Stimulated activated CD8-positive, alpha-beta memory T cell treated with anti-CD3 and anti-CD28 coated beads, Interleukin-4, amount 100 ng/mL, for 1 hour (primary cell): ENCODE measurements around the gene ZNF177.
A peak's percentile ranks its signal among the peaks of the same experiment; 100 is the strongest.
"Not testable (repeated sequence)": the region's sequence is repeated elsewhere in the genome, so short reads cannot be mapped to it uniquely, and the experiment has no call there.

Experiments
- DNase-seq, 2 donors: peaks; one replicate each; pipeline ENCODE4 v3.0.0-alpha.2; 2020; ENCODE audit warnings: low read depth in 2 of 2, low spot score in 1 of 2

The ZNF177 gene

GRCh38 chr19:9362905-9363304 is at the start of gene ZNF177:
Gene ZNF177, plus strand, starts transcription at chr19:9363013. Its CDS starts 15,299 bp downstream, at chr19:9378312.
- DNase-seq, result no peak

DNA sequence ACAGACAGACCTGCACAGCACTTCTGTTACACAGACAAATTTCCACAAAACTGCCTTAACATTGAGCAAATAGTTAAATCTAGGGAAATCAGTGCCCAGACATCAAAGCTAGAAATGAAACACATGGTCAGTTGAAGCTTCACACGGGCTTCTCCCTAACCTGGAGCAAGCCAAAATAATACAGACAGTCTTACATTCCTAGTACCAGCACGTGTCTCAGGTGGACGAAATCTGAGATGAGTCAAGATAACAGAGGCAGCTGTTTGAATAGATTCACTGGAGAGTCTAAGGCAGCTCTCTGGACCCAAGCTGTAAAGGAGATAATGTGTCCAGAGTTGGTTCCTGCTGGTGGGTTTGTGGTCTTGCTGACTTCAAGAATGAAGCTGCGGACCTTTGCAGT is 49.1 kb upstream of the ZNF177 start:
- DNase-seq, result no peak

DNA sequence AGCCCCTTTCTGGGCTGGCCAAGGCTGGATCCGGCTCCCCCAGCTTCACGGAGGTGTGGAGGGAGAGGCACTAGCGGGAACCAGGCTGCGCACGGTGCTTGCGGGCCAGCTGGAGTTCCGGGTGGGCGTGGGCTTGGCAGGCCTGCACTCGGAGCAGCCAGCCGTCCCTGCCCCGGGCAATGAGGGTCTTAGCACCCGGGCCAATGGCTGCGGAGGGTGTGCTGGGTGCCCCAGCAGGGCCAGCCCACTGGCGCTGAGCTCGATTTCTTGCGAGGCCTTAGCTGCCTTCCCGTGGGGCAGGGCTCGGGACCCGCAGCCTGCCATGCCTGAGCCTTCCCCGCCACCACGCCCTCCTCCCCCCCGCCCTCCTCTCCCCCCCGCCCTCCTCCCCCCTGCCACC is 41.5 kb upstream of the ZNF177 start:
- no peak for DNase-seq

DNA sequence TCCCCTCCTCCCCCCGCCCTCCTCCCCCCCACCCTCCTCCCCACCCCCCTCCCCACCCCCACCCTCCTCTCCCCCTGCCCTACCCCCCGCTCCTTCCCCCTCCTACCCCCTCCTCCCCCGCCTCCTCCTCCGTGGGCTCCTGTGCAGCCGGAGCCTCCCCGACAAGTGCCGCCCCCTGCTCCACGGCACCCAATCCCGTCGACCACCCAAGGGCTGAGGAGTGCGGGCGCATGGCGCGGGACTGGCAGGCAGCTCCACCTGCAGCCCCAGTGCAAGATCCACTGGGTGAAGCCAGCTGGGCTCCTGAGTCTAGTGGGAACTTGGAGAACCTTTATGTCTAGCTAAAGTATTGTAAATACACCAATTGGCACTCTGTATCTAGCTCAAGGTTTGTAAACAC is 41.1 kb upstream of the ZNF177 start:
- not testable (repeated sequence) for DNase-seq

DNA sequence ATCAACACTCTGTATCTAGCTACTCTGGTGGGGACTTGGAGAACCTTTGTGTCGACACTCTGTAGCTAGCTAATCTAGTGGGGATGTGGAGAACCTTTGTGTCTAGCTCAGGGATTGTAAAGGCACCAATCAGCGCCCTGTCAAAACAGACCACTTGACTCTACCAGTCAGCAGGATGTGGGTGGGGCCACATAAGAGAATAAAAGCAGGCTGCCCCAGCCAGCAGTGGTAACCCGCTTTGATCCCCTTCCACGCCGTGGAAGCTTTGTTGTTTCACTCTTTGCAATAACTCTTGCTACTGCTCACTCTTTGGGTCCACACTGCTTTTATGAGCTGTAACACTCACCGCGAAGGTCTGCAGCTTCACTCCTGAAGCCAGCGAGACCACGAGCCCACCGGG is 40.6 kb upstream of the ZNF177 start:
- DNase-seq, result not testable (repeated sequence)

DNA sequence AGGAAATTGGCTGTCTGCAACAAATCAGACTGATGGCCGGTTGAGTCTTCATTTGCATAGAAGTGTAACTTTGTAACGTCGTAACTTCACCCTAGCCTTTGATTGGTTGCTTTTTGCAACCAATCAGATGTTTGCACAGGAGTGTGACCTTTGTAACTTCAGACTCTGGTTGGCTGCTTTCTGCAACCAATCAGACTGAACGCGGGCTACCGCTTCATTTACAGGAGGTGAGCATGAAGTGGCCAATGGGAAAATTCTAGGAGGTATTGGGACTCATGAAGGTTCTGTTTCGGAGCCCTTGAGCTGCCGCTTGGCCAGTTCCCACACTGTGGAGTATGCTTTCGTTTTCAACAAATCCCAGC is 39.3 kb upstream of the ZNF177 start:
- peak; percentile 5 to 9 for DNase-seq

DNA sequence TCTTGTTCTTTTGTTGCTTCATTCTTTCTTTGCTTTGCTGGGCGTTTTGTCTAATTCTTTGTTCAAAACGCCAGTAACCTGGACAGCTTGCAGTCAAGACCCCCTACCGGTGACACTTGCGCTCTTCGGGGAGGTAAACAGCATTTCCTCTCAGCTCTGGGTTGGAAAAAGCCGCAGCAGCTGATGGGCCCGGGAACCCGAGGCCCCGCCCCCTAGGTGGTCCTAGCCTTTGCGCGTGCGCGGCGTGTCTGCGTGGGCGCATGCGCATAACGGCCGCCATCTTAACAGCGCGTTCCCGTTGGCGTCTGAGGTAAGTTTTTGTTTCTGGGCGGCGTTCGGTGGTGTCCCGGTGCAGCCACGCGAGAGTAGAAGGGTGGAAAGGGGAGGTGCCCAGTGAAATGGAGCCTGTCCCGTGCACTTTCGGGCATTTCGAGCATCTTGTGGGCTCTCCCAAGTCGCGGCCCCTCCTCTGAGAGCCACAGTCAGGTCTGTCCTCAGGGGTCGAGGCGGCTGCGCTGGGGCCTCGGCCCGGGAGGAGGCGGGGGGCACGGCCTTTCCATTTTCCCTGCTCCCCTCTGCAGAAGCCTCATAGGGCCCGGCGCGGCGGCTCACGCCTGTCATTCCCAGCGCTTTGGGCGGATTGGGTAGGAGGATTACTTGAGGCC is 38.8 kb upstream of the ZNF177 start, which contains the start of gene ZNF559:
Gene ZNF559, plus strand, starts transcription at position 261 of the 665 bp plus-strand sequence. CDS start 14,371 bp downstream, outside the sequence.
- DNase-seq, result peak; percentile 94 to 96

DNA sequence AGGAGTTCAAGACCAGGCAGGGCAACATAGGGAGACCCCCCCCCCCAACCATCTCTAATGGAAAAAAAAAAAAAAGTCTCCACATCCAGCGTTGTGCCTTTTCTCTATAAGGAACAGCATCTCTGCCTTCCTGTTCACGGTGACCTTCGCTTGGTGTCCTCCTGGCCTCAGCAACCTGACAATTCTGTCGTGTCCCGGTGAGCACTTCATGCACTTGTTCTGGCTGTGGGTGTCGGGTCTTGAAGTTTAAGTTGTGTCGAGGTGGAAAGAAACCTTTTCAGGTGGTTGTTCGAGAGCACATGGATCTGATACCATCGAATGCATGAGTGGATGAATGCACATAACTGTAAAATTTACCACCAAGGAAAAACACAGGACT is 38.2 kb upstream of the ZNF177 start:
- DNase-seq, result no peak

DNA sequence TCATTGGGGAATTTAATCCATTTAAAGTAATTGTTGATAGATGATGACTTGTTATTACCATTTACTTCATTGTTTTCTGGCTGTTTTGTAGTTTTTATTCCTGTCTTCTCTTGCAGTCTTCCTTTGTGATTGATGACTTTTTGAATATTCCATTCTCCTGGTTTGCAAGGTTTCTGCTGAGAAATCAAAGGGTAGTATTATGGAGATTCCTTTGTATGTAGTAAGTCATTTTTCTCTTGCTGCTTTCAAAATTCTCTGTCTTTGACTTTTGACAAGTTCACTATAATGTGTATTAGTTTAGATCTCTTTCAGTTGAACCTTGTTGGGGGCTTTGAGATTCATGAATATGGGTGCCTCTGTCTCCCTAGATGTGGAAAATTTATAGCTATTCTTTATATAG is 32.8 kb upstream of the ZNF177 start:
- no peak for DNase-seq

DNA sequence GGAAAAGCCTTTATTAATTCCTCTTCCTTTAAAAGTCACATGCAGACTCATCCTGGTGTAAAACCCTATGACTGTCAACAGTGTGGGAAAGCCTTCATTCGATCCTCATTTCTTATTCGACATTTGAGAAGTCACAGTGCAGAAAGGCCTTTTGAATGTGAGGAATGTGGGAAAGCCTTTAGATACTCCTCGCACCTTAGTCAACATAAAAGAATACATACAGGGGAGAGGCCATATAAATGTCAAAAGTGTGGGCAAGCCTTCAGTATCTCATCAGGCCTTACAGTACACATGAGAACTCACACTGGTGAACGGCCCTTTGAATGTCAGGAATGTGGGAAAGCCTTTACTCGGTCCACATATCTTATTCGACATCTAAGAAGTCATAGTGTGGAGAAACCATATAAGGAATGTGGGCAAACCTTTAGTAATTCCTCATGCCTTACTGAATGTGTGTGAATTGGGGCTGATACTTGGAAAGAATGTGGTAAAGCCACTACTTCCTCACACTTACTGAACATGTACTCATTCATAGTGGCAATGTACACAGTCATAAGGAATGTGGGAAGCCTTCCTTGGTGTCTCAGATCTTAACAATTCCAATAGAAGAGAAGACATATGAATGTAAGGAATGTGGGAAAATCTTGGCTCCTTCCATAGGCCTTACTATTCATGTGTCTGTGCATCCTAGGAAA is 20.1 kb upstream of the ZNF177 start:
- DNase-seq, result no peak

- no peak for DNase-seq
Observed at GRCh38 chr19:9345005-9345404, 17.8 kb upstream of the ZNF177 start.

GRCh38 chr19:9348253-9348652 is 14.6 kb upstream of the ZNF177 start:
- DNase-seq, result no peak

- DNase-seq, result no peak
Observed at GRCh38 chr19:9348671-9349070, 14.1 kb upstream of the ZNF177 start.

- DNase-seq, result no peak
Observed at GRCh38 chr19:9352505-9352904, 10.3 kb upstream of the ZNF177 start.

DNA sequence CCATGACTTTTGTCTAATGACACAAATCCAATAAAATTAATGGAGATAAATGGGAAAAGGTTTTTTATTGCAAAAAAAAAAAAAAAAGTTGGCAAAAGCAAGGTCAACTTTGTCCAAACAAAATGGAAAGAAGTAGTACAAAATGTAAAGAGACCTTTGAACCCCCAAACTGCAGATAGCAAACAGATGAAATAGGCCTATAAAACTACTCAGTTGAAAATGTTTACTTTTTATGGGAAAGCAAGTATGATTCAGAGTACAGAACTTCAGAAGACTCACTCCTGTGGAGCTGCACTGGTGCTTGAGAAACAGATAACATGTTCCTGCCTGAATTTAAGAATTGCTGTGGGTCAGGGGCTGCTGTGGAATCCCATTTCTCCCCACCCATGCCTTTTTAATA is 9.8 kb upstream of the ZNF177 start:
- DNase-seq, result no peak

- DNase-seq, result no peak
Observed at GRCh38 chr19:9354651-9355050, 8.2 kb upstream of the ZNF177 start.

GRCh38 chr19:9370738-9371619 is 8.2 kb downstream of the ZNF177 start:
- no peak for DNase-seq

DNA sequence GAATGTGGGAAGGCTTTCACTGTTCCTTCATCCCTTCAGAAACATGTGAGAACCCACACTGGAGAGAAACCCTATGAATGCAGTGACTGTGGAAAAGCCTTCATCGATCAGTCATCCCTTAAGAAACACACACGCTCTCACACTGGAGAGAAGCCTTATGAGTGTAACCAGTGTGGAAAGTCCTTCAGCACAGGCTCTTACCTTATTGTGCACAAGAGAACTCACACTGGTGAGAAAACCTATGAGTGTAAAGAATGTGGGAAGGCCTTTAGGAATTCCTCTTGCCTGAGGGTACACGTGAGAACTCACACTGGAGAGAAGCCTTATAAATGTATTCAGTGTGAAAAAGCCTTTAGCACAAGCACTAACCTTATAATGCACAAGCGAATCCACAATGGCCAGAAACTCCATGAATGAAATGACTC is 18.6 kb downstream of the ZNF177 start:
- DNase-seq, result no peak

DNA sequence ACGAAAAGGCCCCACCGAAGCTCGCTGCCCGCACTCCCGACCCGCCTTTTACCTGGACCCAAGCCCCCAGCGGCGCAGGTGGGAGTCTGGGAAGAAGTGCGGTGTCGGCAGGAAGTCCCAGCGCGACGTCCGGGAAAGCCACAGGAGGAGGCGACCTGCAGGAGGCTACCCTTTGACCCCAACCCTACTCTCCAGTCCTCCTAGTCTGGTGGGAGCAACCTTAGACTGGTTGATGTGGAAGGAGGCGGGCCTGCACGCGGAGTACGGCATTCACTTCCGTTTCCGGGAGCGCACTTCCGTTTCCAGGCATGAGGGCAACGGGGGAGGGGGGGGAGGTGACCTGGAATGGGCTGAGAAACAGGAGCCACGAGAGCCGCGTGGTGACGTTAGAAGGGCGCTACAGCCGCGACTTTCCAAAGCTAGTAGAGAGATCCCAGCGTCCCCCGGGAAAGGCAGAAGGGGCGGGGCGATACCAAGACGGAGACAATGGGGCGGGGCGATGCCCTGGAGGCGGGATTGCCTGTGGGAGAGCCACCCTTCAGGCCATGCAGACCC is 44.1 kb downstream of the ZNF177 start:
- peak in 1 of 2 donors; percentile 6 for DNase-seq

GRCh38 chr19:9407827-9408226 is 45.0 kb downstream of the ZNF177 start:
- DNase-seq, result no peak

DNA sequence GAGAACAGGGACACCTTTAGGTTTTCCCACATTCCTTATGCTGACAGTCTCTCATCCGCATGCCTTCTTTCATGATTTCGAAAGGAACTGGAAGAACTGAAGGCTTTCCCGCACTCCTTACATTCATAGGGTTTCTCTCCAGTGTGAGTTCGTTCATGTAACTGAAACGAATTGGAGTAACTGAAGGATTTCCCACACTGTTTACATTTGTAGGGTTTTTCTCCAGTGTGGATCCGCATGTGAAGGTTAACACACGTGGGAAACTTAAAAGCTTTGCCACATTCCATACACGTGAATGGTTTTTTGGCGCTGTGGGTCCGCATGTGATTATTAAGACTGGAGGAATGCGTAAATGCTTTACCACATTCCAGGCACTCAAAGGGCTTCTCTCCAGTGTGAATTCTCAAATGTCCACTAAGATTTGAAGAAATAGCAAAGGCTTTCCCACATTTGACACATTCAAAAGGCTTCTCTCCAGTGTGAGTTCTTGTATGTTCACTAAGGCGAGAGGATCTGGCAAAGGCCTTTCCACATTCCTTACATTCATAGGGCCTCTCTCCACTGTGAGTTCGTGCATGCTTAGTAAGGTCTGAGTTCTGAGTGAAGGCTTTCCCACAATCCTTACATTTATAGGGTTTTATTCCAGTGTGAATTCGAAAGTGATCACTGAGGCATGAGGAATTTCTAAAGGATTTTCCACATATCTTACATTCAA is 50.6 kb downstream of the ZNF177 start:
- DNase-seq, result no peak
